ACHN (cell line): ENCODE measurements around the gene KCNK4.
A peak's percentile ranks its signal among the peaks of the same experiment; 100 is the strongest.
"Not testable (repeated sequence)": the region's sequence is repeated elsewhere in the genome, so short reads cannot be mapped to it uniquely, and the experiment has no call there.

Experiments used
- DNase-seq: peaks from one replicate; pipeline ENCODE4 v3.0.0-alpha.2; 2015
- in situ Hi-C: cut with HindIII; loops from 2 replicates; pipeline ENCODE4 v1.10.0; 2017; ENCODE audit warnings: low sequenced_read_pairs, low pct_ligation_motif_present, low pct_unique_long_range_greater_than_20kb

KCNK4 gene

GRCh38 chr11:64298966-64299846 is 8.1 kb downstream of the KCNK4 start:
- DNase-seq: peak; percentile 9
- in situ Hi-C loops: no loop called here

GRCh38 chr11:64299847-64300648 is 8.9 kb downstream of the KCNK4 start, which contains the start of gene CATSPERZ:
Gene CATSPERZ (plus strand): TSS chr11:64300358. CDS start chr11:64300411, 53 bp downstream.
- DNase-seq: no peak
- in situ Hi-C loops: no loop called here

GRCh38 chr11:64303109-64304031 is 12.3 kb downstream of the KCNK4 start:
- in situ Hi-C loops: no loop called here
- no peak for DNase-seq

DNA sequence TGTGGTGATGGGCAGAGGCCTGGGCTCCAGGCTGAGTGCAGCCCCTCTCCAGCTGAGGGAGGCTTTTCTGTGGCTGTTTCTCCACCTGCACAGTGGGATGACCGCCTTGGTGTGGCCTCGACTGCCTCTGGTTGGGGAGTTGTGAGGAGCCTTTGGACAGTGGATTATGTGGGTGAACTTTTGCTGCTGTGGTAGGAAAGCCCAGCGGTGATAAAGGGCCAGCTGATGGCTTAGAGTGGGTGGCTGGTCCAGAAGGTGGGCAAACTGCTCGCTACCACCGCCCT is 12.9 kb downstream of the KCNK4 start:
- DNase-seq: no peak
- in situ Hi-C loops: no loop called here

DNA sequence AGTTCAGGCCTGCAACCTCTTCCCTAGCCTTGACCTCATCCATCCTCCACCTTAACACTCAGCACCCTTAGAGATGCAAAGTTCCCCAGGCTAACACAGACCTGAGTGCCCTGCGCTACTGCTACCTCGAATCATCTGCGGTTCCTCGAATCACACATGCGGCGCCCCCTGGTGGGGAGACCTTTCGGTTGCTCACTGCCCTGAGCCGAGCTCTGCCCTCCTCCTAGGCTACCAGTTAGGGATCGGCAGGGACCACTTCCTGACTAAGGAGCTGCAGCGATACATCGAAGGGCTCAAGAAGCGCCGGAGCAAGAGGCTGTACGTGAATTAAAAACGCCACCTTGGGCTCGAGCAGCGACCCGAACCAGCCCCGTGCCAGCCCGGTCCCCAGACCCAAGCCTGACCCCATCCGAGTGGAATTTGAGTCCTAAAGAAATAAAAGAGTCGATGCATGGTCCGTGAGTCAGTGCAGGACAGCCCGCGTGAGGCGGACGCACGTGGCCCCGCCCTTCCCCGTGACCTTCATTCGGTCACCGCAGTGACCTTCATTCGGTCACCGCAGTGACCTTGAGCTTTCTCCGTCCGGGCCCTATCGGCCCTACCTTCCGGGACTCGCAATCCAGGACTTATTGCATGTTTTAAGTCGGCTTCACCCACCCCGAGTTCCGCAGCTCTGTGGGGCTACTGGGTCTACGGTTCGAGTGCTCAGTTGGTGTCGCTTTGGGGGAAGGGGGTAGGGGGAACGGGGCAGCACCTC is 13.4 kb downstream of the KCNK4 start:
- in situ Hi-C loops: no loop called here
- peak; percentile 91 for DNase-seq

DNA sequence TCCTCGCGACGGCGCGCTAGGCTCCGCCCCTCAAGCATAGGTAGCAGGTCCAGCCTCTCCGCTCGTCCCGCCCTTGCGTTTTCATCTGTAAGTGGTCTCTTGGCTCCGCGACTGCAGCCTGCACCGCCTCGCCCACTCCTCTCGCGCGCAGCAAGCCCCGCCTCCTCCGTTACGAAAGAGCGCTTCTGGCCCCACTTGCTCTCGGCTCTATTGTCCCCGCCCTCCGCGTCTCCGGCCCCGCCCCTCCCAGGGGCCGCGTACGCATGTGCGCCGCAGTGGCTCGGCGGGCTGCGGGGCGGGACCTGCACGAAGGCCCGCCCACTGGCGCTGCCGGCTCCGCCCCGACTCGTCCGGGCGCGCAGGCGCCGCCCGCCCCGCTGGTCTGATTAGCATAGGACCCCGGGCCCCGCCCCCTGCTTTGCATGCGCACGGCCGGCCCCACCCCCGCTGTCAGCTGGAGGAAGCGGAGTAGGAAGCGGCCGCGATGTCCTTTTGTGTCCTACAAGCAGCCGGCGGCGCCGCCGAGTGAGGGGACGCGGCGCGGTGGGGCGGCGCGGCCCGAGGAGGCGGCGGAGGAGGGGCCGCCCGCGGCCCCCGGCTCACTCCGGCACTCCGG is 14.1 kb downstream of the KCNK4 start, which contains the start of gene ESRRA:
TSS of gene ESRRA (plus strand) at position 450 of the 616 bp plus-strand sequence. CDS start 1,656 bp downstream, outside the sequence.
- in situ Hi-C loops: no loop called here
- DNase-seq: peak; percentile 96

GRCh38 chr11:64305691-64306562 is 14.8 kb downstream of the KCNK4 start:
- DNase-seq: peak; percentile 53
- in situ Hi-C loops: no loop called here

DNA sequence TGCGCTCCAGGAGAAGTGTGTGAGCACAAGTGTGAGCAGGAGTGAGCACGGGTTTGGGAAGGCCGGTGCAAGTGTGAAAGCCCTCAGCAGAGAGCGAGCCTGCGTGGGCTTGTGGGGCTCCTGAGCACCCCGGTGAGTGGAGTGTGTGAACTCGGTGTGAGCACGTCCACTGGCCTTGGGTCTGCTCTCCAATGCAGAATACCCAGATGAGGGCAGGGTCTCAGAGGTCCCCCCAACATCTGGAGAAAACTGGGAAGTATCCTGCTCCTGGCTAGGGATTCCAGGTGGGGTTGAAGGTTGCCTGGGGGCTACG is 15.4 kb downstream of the KCNK4 start:
- in situ Hi-C loops: no loop called here

DNA sequence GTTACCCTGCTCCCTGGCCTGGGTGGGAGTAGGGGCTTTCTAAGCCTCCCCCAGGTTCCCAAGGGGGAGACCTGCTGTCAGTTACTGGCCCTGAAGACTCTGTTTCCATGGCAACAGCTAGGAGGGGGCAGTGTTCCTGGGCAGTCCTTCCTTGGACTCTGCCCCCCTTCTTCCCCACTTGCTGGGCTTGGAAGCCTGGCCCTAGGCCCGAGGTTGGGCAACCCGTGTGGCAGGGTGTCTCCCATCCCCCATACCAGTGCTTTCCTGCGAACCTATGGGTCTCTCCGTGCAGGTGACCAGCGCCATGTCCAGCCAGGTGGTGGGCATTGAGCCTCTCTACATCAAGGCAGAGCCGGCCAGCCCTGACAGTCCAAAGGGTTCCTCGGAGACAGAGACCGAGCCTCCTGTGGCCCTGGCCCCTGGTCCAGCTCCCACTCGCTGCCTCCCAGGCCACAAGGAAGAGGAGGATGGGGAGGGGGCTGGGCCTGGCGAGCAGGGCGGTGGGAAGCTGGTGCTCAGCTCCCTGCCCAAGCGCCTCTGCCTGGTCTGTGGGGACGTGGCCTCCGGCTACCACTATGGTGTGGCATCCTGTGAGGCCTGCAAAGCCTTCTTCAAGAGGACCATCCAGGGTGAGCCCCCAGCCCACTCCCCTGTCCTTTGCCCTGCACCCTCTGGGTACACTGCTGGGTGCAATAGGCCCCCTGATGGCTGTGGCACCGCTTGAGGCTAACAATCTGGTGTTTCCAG is 15.9 kb downstream of the KCNK4 start:
- DNase-seq: peak; percentile 5
- in situ Hi-C loops: no loop called here

More for the DNA sequence above, 15.4 kb downstream of the KCNK4 start:
- no peak for DNase-seq

DNA sequence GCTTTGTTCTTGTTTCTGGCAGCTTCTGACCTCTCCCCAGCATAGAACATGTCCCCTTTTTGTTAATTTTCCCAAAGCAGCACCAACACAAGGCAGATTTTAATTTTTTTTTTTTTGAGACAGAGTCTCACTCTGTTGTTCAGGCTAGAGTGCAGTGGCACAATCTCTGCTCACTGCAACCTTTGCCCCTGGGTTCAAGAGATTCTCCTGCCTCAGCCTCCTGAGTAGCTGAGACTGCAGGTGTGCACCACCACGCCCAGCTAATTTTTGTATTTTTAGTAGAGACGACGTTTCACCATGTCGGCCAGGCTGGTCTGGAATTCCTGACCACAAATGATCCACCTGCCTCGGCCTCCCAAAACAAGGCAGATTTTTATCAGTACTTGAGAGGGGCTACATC is 16.7 kb downstream of the KCNK4 start:
- in situ Hi-C loops, DNase-seq: not testable (repeated sequence)

- DNase-seq: no peak
- in situ Hi-C loops: no loop called here
Measured at GRCh38 chr11:64312947-64313346, 21.8 kb downstream of the KCNK4 start.

DNA sequence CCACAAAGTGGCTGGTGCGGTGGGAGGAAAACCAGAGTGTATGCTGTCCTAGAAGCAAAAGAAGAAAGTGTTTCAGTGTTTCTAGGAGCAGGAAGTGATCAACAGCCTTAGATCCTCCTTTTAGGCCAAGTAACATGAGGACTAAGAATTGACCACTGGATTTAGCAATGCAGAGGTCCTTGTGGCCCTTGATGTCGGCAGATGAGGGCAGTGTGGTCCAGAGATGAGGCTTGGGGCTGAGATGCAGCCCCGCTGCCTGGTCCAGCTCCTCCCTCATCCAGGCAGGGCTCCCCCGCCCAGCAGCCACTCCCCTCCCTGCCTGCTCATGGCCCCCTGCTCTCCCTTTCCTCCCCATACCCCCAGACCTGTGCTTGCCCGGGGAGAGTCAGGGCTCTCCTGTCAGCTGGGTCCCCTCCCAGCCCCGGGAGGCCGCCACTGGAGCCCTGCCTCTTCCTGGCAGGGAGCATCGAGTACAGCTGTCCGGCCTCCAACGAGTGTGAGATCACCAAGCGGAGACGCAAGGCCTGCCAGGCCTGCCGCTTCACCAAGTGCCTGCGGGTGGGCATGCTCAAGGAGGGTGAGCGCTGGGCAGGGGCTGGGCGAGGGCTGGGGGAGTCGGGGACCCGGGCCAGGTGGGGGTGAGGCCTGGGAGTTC is 22.5 kb downstream of the KCNK4 start:
- DNase-seq: no peak
- in situ Hi-C loops: no loop called here

- in situ Hi-C loops: no loop called here
- DNase-seq: no peak
Measured at GRCh38 chr11:64314146-64314804, 23.2 kb downstream of the KCNK4 start.

DNA sequence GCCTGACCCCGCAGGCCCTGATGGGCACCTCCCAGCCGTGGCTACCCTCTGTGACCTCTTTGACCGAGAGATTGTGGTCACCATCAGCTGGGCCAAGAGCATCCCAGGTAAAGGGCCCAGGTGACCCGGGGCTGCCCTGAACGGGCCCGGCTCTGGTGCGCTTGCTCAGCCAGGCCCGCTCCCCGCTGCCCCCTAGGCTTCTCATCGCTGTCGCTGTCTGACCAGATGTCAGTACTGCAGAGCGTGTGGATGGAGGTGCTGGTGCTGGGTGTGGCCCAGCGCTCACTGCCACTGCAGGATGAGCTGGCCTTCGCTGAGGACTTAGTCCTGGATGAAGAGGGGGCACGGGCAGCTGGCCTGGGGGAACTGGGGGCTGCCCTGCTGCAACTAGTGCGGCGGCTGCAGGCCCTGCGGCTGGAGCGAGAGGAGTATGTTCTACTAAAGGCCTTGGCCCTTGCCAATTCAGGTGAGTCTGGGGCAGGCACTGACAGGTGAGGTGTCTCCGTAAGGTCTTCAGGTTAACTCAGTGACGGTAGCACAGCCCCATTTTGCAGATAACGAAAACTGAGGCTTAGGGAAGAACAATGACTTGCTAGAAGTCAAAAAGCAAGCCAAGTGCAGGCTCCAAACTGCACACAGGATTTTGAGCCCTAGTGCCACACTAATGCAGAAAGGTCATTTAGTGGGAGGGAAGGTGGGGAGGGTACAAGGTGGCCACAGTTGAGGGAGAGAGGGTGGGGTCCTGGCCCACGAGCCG is 23.9 kb downstream of the KCNK4 start:
- DNase-seq: no peak
- in situ Hi-C loops: no loop called here
